DND-41 (cell line): ENCODE data around the gene CDC42SE2.

Experiments used
- ATAC-seq: fragments of 200-7000 bp; cut with Tn5 transposase; 3 replicates; pipeline ENCODE4 v1.9.1; 2021; ENCODE audit warnings: low read depth; ENCODE audit not compliant: insufficient read depth
- DNase-seq: peaks from one replicate; pipeline ENCODE4 v3.0.0-alpha.2; 2020
- H2AFZ ChIP-seq: 2 replicates; pipeline ENCODE4 v1.6.0; 2012; ENCODE audit warnings: low read depth, low read length
- H3K27ac ChIP-seq: 2 replicates; pipeline ENCODE4 v1.5.1; 2012; ENCODE audit warnings: low read length, inconsistent platforms
- H3K27me3 ChIP-seq: fragments of 200-600 bp; sonication (generic); 2 replicates; pipeline ENCODE4 v1.6.0; 2012; ENCODE audit warnings: low read length, mild to moderate bottlenecking, inconsistent platforms; ENCODE audit not compliant: insufficient read depth, poor library complexity
- H3K36me3 ChIP-seq: 2 replicates; pipeline ENCODE4 v1.5.1; 2012; ENCODE audit warnings: low read length, inconsistent platforms; ENCODE audit not compliant: insufficient read depth
- H3K4me1 ChIP-seq: 2 replicates; pipeline ENCODE4 v1.5.1; 2012; ENCODE audit warnings: mild to moderate bottlenecking, low read length; ENCODE audit not compliant: insufficient read depth
- H3K4me2 ChIP-seq: 2 replicates; pipeline ENCODE4 v1.6.0; 2012; ENCODE audit warnings: mild to moderate bottlenecking, moderate library complexity, low read length, inconsistent platforms; ENCODE audit not compliant: insufficient read depth
- H3K4me3 ChIP-seq, 2 experiments: fragments of 200-600 bp in 1 of 2; shearing (Covaris generic) in 1 of 2; 2 replicates each; pipeline ENCODE4 v1.5.1; 2012 to 2016; ENCODE audit warnings: inconsistent platforms in 2 of 2, low read length in 2 of 2, mild to moderate bottlenecking in 2 of 2, low read depth in 1 of 2, moderate library complexity in 1 of 2
- H3K79me2 ChIP-seq: 2 replicates; pipeline ENCODE4 v1.6.0; 2012; ENCODE audit warnings: low read length, inconsistent platforms; ENCODE audit not compliant: insufficient read depth
- H3K9ac ChIP-seq: 2 replicates; pipeline ENCODE4 v1.6.0; 2012; ENCODE audit warnings: low read depth, mild to moderate bottlenecking, inconsistent platforms, low read length, moderate library complexity
- H3K9me3 ChIP-seq: 2 replicates; pipeline ENCODE4 v1.5.1; 2012; ENCODE audit warnings: low read length, moderate library complexity, mild to moderate bottlenecking, inconsistent platforms; ENCODE audit not compliant: insufficient read depth, severe bottlenecking
- H4K20me1 ChIP-seq: 2 replicates; pipeline ENCODE4 v1.6.0; 2012; ENCODE audit warnings: low read length; ENCODE audit not compliant: insufficient read depth
- EZH2 ChIP-seq: IDR thresholded peaks from 3 replicates; pipeline ENCODE4 v1.6.1; 2012; ENCODE audit warnings: borderline replicate concordance, low read depth, mild to moderate bottlenecking, moderate library complexity, low read length, inconsistent platforms; ENCODE audit not compliant: severe bottlenecking
- TF ChIP-seq, protein P1 (sequence below): IDR thresholded peaks from 2 replicates; pipeline ENCODE4 v1.5.1; 2012; ENCODE audit warnings: borderline replicate concordance, low read length, moderate library complexity, mild to moderate bottlenecking; ENCODE audit not compliant: poor library complexity, severe bottlenecking; ENCODE audit errors: extremely low read depth

The CDC42SE2 gene

DNA sequence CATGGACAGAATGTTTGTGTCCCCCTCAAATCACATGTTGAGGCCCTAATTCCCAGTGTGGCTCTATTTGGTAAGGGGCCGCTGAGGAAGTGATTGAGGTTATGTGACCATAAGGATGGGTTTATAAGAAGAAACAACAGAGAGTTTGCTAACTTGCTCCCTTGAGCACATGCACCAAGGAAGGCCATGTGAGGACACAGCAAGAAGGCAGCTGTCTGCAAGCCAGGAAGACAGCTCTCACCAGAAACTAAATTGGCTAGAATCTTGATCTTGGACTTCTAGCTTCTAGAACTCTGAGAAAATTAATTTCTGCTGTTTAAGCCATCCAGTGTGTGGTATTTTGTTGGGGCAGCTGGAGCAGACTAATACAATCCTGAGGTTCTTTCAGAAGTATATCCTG, 35.2 kb upstream of the CDC42SE2 start:
- H3K27me3 ChIP-seq: no peaks in the 10 kb centered on the region
- no peak for TF ChIP-seq EZH2
- TF ChIP-seq, protein P1, sequence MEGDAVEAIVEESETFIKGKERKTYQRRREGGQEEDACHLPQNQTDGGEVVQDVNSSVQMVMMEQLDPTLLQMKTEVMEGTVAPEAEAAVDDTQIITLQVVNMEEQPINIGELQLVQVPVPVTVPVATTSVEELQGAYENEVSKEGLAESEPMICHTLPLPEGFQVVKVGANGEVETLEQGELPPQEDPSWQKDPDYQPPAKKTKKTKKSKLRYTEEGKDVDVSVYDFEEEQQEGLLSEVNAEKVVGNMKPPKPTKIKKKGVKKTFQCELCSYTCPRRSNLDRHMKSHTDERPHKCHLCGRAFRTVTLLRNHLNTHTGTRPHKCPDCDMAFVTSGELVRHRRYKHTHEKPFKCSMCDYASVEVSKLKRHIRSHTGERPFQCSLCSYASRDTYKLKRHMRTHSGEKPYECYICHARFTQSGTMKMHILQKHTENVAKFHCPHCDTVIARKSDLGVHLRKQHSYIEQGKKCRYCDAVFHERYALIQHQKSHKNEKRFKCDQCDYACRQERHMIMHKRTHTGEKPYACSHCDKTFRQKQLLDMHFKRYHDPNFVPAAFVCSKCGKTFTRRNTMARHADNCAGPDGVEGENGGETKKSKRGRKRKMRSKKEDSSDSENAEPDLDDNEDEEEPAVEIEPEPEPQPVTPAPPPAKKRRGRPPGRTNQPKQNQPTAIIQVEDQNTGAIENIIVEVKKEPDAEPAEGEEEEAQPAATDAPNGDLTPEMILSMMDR: no peak
- no peak overlapping the region for H3K9ac ChIP-seq
- no peaks in the 10 kb centered on the region for H3K79me2 ChIP-seq
- H4K20me1 ChIP-seq: no peaks in the 10 kb centered on the region
- H3K4me1 ChIP-seq: peaks cover 12% of the 10 kb centered on the region
- DNase-seq (no peak), ATAC-seq (no peak)
- no peaks in the 10 kb centered on the region for H3K36me3 ChIP-seq
- no peak overlapping the region for H3K27ac ChIP-seq
- no peaks in the 10 kb centered on the region for H3K9me3 ChIP-seq
- no peak overlapping the region for H3K4me2 ChIP-seq
- no peak overlapping the region for H2AFZ ChIP-seq
- H3K4me3 ChIP-seq: no peak overlapping the region

DNA sequence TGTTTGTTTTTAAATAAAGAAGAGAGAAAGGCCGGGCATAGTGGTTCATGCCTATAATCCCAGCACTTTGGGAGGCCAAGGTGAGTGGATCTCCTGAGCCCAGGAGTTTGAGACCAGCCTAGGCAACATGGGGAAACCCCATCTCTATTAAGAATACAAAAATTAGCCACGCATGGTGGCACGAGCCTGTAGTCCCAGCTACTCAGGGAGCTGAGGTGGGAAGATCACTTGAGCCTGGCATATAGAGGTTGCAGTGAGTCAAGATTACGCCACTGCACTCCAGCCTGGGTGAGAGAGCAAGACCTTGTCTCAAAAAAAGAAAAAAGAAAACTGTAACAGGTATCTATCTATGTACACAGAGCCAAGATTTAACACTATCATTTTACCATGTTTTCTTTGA, 34.2 kb upstream of the CDC42SE2 start:
- H3K79me2 ChIP-seq: no peaks in the 10 kb centered on the region
- no peaks in the 10 kb centered on the region for H3K36me3 ChIP-seq
- no peak overlapping the region for H3K4me3 ChIP-seq
- ATAC-seq (no peak), DNase-seq (no peak)
- no peak overlapping the region for H3K9ac ChIP-seq
- H4K20me1 ChIP-seq: no peaks in the 10 kb centered on the region
- H2AFZ ChIP-seq: no peak overlapping the region
- H3K9me3 ChIP-seq: no peaks in the 10 kb centered on the region
- H3K27ac ChIP-seq: no peak overlapping the region
- no peaks in the 10 kb centered on the region for H3K27me3 ChIP-seq
- H3K4me2 ChIP-seq: no peak overlapping the region
- no peak for TF ChIP-seq EZH2
- TF ChIP-seq, protein P1: no peak
- H3K4me1 ChIP-seq: peaks cover 12% of the 10 kb centered on the region

DNA sequence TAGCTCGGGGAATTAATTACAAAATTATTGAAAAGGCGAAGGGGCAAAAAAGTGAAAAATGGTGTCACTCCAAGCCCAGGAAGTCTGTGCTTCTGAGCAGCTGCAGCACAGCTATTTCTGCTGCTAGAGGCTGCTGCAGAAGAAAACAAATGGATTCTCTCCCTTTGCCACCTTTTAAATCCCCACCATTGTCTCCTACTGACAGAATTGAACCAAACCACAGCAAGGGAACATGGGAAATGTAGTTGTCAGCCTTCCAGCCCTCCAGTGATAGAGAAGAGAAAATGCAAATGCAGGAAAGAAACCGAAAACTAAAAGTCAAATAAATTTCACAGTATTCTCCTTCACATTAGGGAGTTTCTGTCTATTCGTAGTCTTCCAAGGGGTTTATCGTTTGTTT, 33.4 kb upstream of the CDC42SE2 start:
- Histone ChIP-seq H3K36me3 (no peaks in the 10 kb centered on the region), H3K79me2 (no peaks in the 10 kb centered on the region), H3K27ac (no peak overlapping the region), H2AFZ (peak overlapping the region; percentile 34; the same call in 1 of the 2 replicates), H3K4me2 (no peak overlapping the region), H3K9ac (no peak overlapping the region), H3K27me3 (no peaks in the 10 kb centered on the region), H4K20me1 (no peaks in the 10 kb centered on the region), H3K4me3 (no peak overlapping the region), H3K4me1 (peaks cover 12% of the 10 kb centered on the region), H3K9me3 (no peaks in the 10 kb centered on the region)
- ATAC-seq (peak; percentile 68), DNase-seq (no peak)
- TF ChIP-seq EZH2: no peak
- TF ChIP-seq, protein P1: no peak

DNA sequence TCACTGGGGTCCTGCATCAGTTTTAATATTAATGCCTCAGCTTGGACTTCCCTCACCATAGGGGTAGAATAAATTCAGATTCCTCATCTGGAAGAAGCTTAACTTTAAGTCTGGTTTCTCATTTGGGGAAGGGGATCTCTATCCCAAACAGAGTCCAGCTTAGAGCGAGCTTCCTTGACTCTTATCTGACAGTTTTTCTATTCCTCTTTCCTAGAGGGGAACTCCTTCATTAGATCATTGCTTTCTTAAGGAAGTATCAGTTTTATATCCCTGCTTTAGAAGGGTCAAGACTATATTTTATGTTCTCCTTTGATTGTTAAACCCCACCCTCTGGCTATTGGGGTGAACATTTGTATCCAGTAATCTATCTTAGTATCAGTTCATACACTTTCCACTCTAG, 24.2 kb upstream of the CDC42SE2 start:
- Histone ChIP-seq H3K9ac (no peak overlapping the region), H3K79me2 (no peaks in the 10 kb centered on the region), H3K36me3 (no peaks in the 10 kb centered on the region), H3K4me1 (no peaks in the 10 kb centered on the region), H3K27ac (no peak overlapping the region), H3K9me3 (no peaks in the 10 kb centered on the region), H4K20me1 (no peaks in the 10 kb centered on the region), H3K4me2 (no peak overlapping the region), H2AFZ (no peak overlapping the region), H3K27me3 (no peaks in the 10 kb centered on the region), H3K4me3 (no peak overlapping the region)
- DNase-seq (no peak), ATAC-seq (no peak)
- TF ChIP-seq, protein P1: no peak
- no peak for TF ChIP-seq EZH2
